H1 (cell line): ENCODE measurements around the gene LBP. TPM values are rescaled to one million over a fixed set of nuclear protein-coding genes. Genes with fewer than 3 reads are reported as not detected.

Experiments
- CTCF ChIA-PET: fragments of 300-600 bp; sonication (Branson Sonifier 250); formaldehyde crosslinking; loops from one replicate; lab custom pipeline; 2021; ENCODE audit not compliant: partially characterized antibody; lab: Charles Lee
- POLR2A ChIA-PET: fragments of 300-600 bp; sonication (Branson Sonifier 250); formaldehyde crosslinking; loops from one replicate; lab custom pipeline; 2021; ENCODE audit warnings: inconsistent platforms; ENCODE audit not compliant: partially characterized antibody; lab: Charles Lee
- DNase-seq, 2 experiments: peaks; one replicate each; pipeline versions ENCODE4 v3.0.0 to v3.0.0-alpha.2; 2010 to 2022; ENCODE audit warnings: low spot score in 2 of 2, low read depth in 1 of 2, mixed read lengths in 1 of 2
- FAIRE-seq: peaks from 2 replicates; lab custom pipeline; 2011; peaks lifted over from hg19 to GRCh38; lab: Jason Lieb, UNC
- H2AFZ ChIP-seq: 2 replicates; pipeline ENCODE4 v1.8.1; 2012; ENCODE audit warnings: low read length, inconsistent platforms
- H2AK5ac ChIP-seq: 2 replicates; pipeline ENCODE4 v1.6.1; 2013; ENCODE audit warnings: low read depth, low read length
- H2BK120ac ChIP-seq: replicated peaks from 2 replicates; pipeline ENCODE3; 2013; ENCODE audit warnings: low read depth, low read length, inconsistent platforms
- H2BK12ac ChIP-seq: 2 replicates; pipeline ENCODE4 v1.6.1; 2013; ENCODE audit warnings: low read depth, low read length
- H2BK15ac ChIP-seq: 2 replicates; pipeline ENCODE4 v1.6.1; 2013; ENCODE audit warnings: low read length
- H2BK20ac ChIP-seq: 2 replicates; pipeline ENCODE4 v1.6.1; 2013; ENCODE audit warnings: low read length
- H2BK5ac ChIP-seq: 2 replicates; pipeline ENCODE4 v1.6.1; 2013; ENCODE audit warnings: low read depth, low read length
- H3K14ac ChIP-seq: 2 replicates; pipeline ENCODE4 v1.6.1; 2013; ENCODE audit warnings: inconsistent platforms; ENCODE audit not compliant: insufficient read length
- H3K18ac ChIP-seq: 2 replicates; pipeline ENCODE4 v1.6.1; 2013; ENCODE audit warnings: low read length; ENCODE audit errors: extremely low read depth
- H3K23ac ChIP-seq: 2 replicates; pipeline ENCODE4 v1.6.1; 2013; ENCODE audit warnings: inconsistent platforms; ENCODE audit not compliant: insufficient read length
- H3K23me2 ChIP-seq: 2 replicates; pipeline ENCODE4 v1.6.1; 2013; ENCODE audit warnings: low read depth, low read length
- H3K27ac ChIP-seq: 2 replicates; pipeline ENCODE4 v1.6.1; 2011; ENCODE audit warnings: low read depth, low read length, inconsistent platforms
- H3K27me3 ChIP-seq, 4 experiments: replicated peaks in 1 of 4; 1 replicate in 1 of 4; 2 replicates in 3 of 4; pipeline versions ENCODE4 v1.6.1 to v1.8.1; 2011 to 2013; ENCODE audit warnings: low read length in 3 of 4, mild to moderate bottlenecking in 3 of 4, inconsistent platforms in 2 of 4, mixed read lengths in 2 of 4, moderate library complexity in 1 of 4; ENCODE audit not compliant: control insufficient read depth in 3 of 4, insufficient read depth in 3 of 4; ENCODE audit errors: extremely low read depth in 1 of 4
- H3K36me3 ChIP-seq, 4 experiments: 2 replicates each; pipeline versions ENCODE4 v1.6.1 to v1.8.1; 2011 to 2013; ENCODE audit warnings: mild to moderate bottlenecking in 4 of 4, low read length in 3 of 4, moderate library complexity in 2 of 4, control low read depth in 1 of 4, inconsistent platforms in 1 of 4; ENCODE audit not compliant: insufficient read depth in 4 of 4, control insufficient read depth in 2 of 4
- H3K4ac ChIP-seq: replicated peaks from 2 replicates; pipeline ENCODE3; 2013; ENCODE audit warnings: low read length, low read depth, mixed read lengths, inconsistent platforms; ENCODE audit not compliant: insufficient read length
- H3K4me1 ChIP-seq, 4 experiments: replicated peaks in 1 of 4; 1 replicate in 1 of 4; 2 replicates in 3 of 4; pipeline versions ENCODE4 v1.6.1 to v1.8.1; 2011 to 2013; ENCODE audit warnings: low read length in 3 of 4, inconsistent platforms in 2 of 4, mixed read lengths in 1 of 4; ENCODE audit not compliant: insufficient read depth in 4 of 4, control insufficient read depth in 3 of 4
- H3K4me2 ChIP-seq, 2 experiments: 2 replicates each; pipeline versions ENCODE4 v1.6.1 to v1.8.1; 2011 to 2013; ENCODE audit warnings: low read depth in 2 of 2, low read length in 2 of 2, control low read depth in 1 of 2, inconsistent platforms in 1 of 2, mild to moderate bottlenecking in 1 of 2; ENCODE audit not compliant: insufficient read depth in 1 of 2
- H3K4me3 ChIP-seq, 4 experiments: fragments of 200-600, 300-600 bp in 1 of 4; sonication (generic), shearing (Covaris generic), sonication (Bioruptor Twin) in 1 of 4; 2 replicates each; pipeline versions ENCODE4 v1.5.1 to v1.8.1; 2011 to 2016; ENCODE audit warnings: low read length in 4 of 4, low read depth in 3 of 4, control low read depth in 2 of 4, inconsistent platforms in 2 of 4, mild to moderate bottlenecking in 2 of 4, mixed read lengths in 1 of 4, moderate library complexity in 1 of 4; ENCODE audit not compliant: insufficient read depth in 2 of 4; ENCODE audit errors: extremely low read depth in 1 of 4
- H3K56ac ChIP-seq: replicated peaks from 2 replicates; pipeline ENCODE3; 2013; ENCODE audit warnings: low read depth, mild to moderate bottlenecking, mixed read lengths, low read length, inconsistent platforms; ENCODE audit not compliant: insufficient read length
- H3K79me1 ChIP-seq: 2 replicates; pipeline ENCODE4 v1.6.1; 2013; ENCODE audit warnings: low read depth, low read length, control low read depth
- H3K79me2 ChIP-seq, 2 experiments: 2 replicates each; pipeline versions ENCODE4 v1.6.1 to v1.8.1; 2012 to 2013; ENCODE audit warnings: low read length in 2 of 2, mild to moderate bottlenecking in 2 of 2, inconsistent platforms in 1 of 2; ENCODE audit not compliant: insufficient read depth in 2 of 2, control insufficient read depth in 1 of 2
- H3K9ac ChIP-seq, 4 experiments: replicated peaks in 1 of 4; 1 replicate in 1 of 4; 2 replicates in 3 of 4; pipeline versions ENCODE4 v1.6.1 to v1.8.1; 2011 to 2013; ENCODE audit warnings: low read depth in 3 of 4, low read length in 3 of 4, control low read depth in 2 of 4, mild to moderate bottlenecking in 2 of 4, moderate library complexity in 2 of 4, inconsistent platforms in 1 of 4; ENCODE audit errors: extremely low read depth in 1 of 4
- H3K9me3 ChIP-seq, 2 experiments: 2 replicates each; pipeline versions ENCODE4 v1.6.1 to v1.8.1; 2012 to 2013; ENCODE audit warnings: mild to moderate bottlenecking in 2 of 2, moderate library complexity in 2 of 2, control low read depth in 1 of 2, inconsistent platforms in 1 of 2, low read depth in 1 of 2, low read length in 1 of 2, mixed read lengths in 1 of 2; ENCODE audit not compliant: insufficient read depth in 2 of 2
- H4K20me1 ChIP-seq, 2 experiments: replicated peaks in 1 of 2; 2 replicates each; pipeline versions ENCODE3 to v1.8.1; 2011 to 2013; ENCODE audit warnings: inconsistent platforms in 2 of 2, low read length in 2 of 2, mild to moderate bottlenecking in 1 of 2; ENCODE audit not compliant: insufficient read depth in 2 of 2, control insufficient read depth in 1 of 2
- H4K5ac ChIP-seq: 2 replicates; pipeline ENCODE4 v1.6.1; 2013; ENCODE audit warnings: low read length, low read depth, mixed read lengths, inconsistent platforms; ENCODE audit not compliant: insufficient read length
- H4K8ac ChIP-seq: 2 replicates; pipeline ENCODE4 v1.8.0; 2013; ENCODE audit warnings: mild to moderate bottlenecking, moderate library complexity, low read length, inconsistent platforms; ENCODE audit not compliant: insufficient read depth; ENCODE audit errors: extremely low read depth
- H4K91ac ChIP-seq: replicated peaks from 2 replicates; pipeline ENCODE3; 2013; ENCODE audit warnings: low read length, mixed read lengths, inconsistent platforms; ENCODE audit not compliant: insufficient read length
- BRCA1 ChIP-seq: IDR thresholded peaks from 2 replicates; pipeline ENCODE4 v1.6.1; 2012; ENCODE audit warnings: low read depth, low read length, improper control_type of control experiment
- CHD1 ChIP-seq: IDR thresholded peaks from 2 replicates; pipeline ENCODE4 v1.6.1; 2012; ENCODE audit warnings: low read depth, low read length, improper control_type of control experiment
- FOSL1 ChIP-seq: IDR thresholded peaks from 2 replicates; pipeline ENCODE4 v1.6.1; 2011; ENCODE audit warnings: mild to moderate bottlenecking, low read depth, low read length, moderate library complexity; ENCODE audit not compliant: insufficient read depth
- GTF2F1 ChIP-seq: IDR thresholded peaks from 2 replicates; pipeline ENCODE4 v1.6.1; 2012; ENCODE audit warnings: low read depth, low read length, improper control_type of control experiment, borderline replicate concordance
- KDM1A ChIP-seq: fragments of 200-600, 300-600 bp; sonication (generic); IDR thresholded peaks from 2 replicates; pipeline ENCODE4 v1.7.1; 2016; ENCODE audit warnings: mild to moderate bottlenecking, low read length, borderline replicate concordance
- POLR2AphosphoS5 ChIP-seq: IDR thresholded peaks from 2 replicates; pipeline ENCODE4 v1.6.1; 2011; ENCODE audit warnings: low read depth, low read length
- POU5F1 ChIP-seq: IDR thresholded peaks from 2 replicates; pipeline ENCODE4 v1.6.1; 2011; ENCODE audit warnings: low read depth, mild to moderate bottlenecking, low read length, moderate library complexity
- RNF2 ChIP-seq: fragments of 200-900, 300-1000 bp; sonication (generic); IDR thresholded peaks from 2 replicates; pipeline ENCODE4 v1.7.1; 2016; ENCODE audit warnings: borderline replicate concordance, low read depth, mild to moderate bottlenecking, antibody characterized with exemption, low read length; ENCODE audit not compliant: poor library complexity, severe bottlenecking; ENCODE audit errors: missing control alignments
- SAP30 ChIP-seq: fragments of 300-600 bp; sonication (generic); IDR thresholded peaks from 2 replicates; pipeline ENCODE4 v1.7.1; 2012; ENCODE audit warnings: low read length, moderate library complexity, mild to moderate bottlenecking, inconsistent platforms; ENCODE audit not compliant: insufficient read depth, insufficient replicate concordance
- WGBS, 2 experiments: shearing (Covaris generic) in 1 of 2; methylation state at CpG; one replicate each; pipeline versions ENCODE4 v1.1.6 to v1.1.7; 2013 to 2015; ENCODE audit warnings: low lambda C conversion rate in 2 of 2, mixed read lengths in 2 of 2, inconsistent platforms in 1 of 2, low coverage in 1 of 2, missing lambda C conversion rate in 1 of 2; ENCODE audit not compliant: insufficient replicate concordance in 2 of 2, insufficient coverage in 1 of 2, insufficient read length in 1 of 2; ENCODE audit errors: extremely low coverage in 1 of 2, missing lambda C conversion rate in 1 of 2; 5-methylcytosine and 5-hydroxymethylcytosine counted together
- polyA plus RNA-seq, 7 experiments: library from polyadenylated mRNA; depleted of rRNA in 3 of 7; stranded (reverse) in 5 of 7; unstranded in 2 of 7; fragments of >200 nt in 5 of 7; fragments of 200-250 nt in 2 of 7; gene quantifications; 1 replicate in 5 of 7; 2 replicates in 1 of 7; 4 replicates in 1 of 7; pipeline versions ENCODE4 v1.2.1 to v1.2.3, GENCODE V29; 2011 to 2013; ENCODE audit warnings: missing spikeins in 2 of 7, mixed read lengths in 2 of 7
- total RNA-seq: library from RNA; stranded (reverse); fragmentation: NEBNext Ultra II Directional; extraction: Animal tissue kit (Norgen Biotek cat#: 25700); gene quantifications from 2 replicates; pipeline ENCODE4 v1.2.1, GENCODE V29; 2021
- TF ChIP-seq, protein P1 (sequence below), 3 experiments: IDR thresholded peaks; 1 replicate in 2 of 3; 2 replicates in 1 of 3; pipeline versions ENCODE4 v1.5.1 to v1.6.1; 2011; ENCODE audit warnings: low read length in 3 of 3, mild to moderate bottlenecking in 3 of 3, inconsistent platforms in 2 of 3, low read depth in 1 of 3, moderate library complexity in 1 of 3; ENCODE audit not compliant: insufficient read depth in 1 of 3; ENCODE audit errors: control extremely low read depth in 1 of 3

The LBP gene
- total and polyA plus RNA-seq, 2 of the 8 experiments (the other 6 are each of a cell fraction or from before 2014, with no cell fraction given) = 0.60 to 0.63 TPM

DNA sequence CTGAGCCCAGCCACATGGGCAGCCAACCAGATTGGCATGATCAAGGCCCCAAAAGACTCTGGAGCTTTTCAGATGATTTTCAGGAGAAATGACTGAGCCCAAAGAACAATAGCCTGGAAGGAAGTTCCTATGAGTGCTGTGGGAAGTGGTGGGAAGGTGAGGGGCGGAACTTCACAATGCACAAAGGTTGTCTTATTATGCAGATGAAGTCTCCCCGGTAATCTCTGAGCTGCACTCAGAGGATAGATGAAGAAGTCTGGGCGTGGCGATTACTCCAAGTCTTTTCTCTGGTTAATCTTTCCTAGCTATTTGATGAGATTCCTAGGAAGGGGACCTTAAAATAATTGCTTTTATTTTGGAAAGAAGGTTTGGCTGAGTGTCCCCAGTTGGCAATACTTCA lies 36.9 kb downstream of the LBP start:
- Histone ChIP-seq H3K4me1 (peaks cover 0 to 5% (median 1%) of the 10 kb centered on the region in 4 experiments; a peak in 1 of 7 replicates), H3K27ac (no peak overlapping the region), H2BK120ac (no peak overlapping the region), H3K18ac (no peak overlapping the region), H2BK20ac (no peak overlapping the region), H3K4me2 (0 out of 4 replicates have a peak overlapping the region, but pooled peaks of 1 of the 2 experiments have one; percentile 25), H3K23me2 (no peaks in the 10 kb centered on the region), H3K27me3 (no peaks in the 10 kb centered on the region; a peak in 1 of 7 replicates), H2BK5ac (no peak overlapping the region), H3K4ac (no peak overlapping the region), H2AFZ (no peak overlapping the region), H4K91ac (no peak overlapping the region), H2BK15ac (no peak overlapping the region), H4K8ac (no peak overlapping the region), H3K4me3 (no peak overlapping the region), H3K9ac (no peak overlapping the region), H2BK12ac (no peak overlapping the region), H4K20me1 (no peaks in the 10 kb centered on the region), H3K9me3 (no peaks in the 10 kb centered on the region; a peak in 1 of 4 replicates), H3K14ac (no peak overlapping the region), H3K79me2 (no peaks in the 10 kb centered on the region), H2AK5ac (no peak overlapping the region), H4K5ac (no peak overlapping the region), H3K36me3 (no peaks in the 10 kb centered on the region), H3K23ac (no peak overlapping the region), H3K56ac (no peak overlapping the region), H3K79me1 (no peaks in the 10 kb centered on the region)
- DNase-seq (no peak), FAIRE-seq (no peak)
- 80% methylated on average over 4 of the region's 4 CpGs; no CpG with 5 or more reads in 1 of the 2 experiments for WGBS, 2 experiments
- ChIA-PET CTCF (interaction anchor here (0.5 to 5.6 kb wide), 7 partner anchors 10 to 139 kb away, joined by 3 to 31 read pairs (median 3); partner anchors contain the start of gene SNHG17), POLR2A (no interaction called here)
- TF ChIP-seq POU5F1 (no peak), POLR2AphosphoS5 (no peak), RNF2 (no peak), SAP30 (no peak), KDM1A (no peak), GTF2F1 (no peak), BRCA1 (no peak), CHD1 (no peak), FOSL1 (no peak)
- TF ChIP-seq, protein P1, sequence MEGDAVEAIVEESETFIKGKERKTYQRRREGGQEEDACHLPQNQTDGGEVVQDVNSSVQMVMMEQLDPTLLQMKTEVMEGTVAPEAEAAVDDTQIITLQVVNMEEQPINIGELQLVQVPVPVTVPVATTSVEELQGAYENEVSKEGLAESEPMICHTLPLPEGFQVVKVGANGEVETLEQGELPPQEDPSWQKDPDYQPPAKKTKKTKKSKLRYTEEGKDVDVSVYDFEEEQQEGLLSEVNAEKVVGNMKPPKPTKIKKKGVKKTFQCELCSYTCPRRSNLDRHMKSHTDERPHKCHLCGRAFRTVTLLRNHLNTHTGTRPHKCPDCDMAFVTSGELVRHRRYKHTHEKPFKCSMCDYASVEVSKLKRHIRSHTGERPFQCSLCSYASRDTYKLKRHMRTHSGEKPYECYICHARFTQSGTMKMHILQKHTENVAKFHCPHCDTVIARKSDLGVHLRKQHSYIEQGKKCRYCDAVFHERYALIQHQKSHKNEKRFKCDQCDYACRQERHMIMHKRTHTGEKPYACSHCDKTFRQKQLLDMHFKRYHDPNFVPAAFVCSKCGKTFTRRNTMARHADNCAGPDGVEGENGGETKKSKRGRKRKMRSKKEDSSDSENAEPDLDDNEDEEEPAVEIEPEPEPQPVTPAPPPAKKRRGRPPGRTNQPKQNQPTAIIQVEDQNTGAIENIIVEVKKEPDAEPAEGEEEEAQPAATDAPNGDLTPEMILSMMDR (IDR thresholded peaks at IDR 0.05; ENCODE audit: control extremely low read depth in 1 of 3, insufficient read depth in 1 of 3, low read depth in 1 of 3, low read length in 3 of 3) = no peak
